ENCODE results near the gene TEX261. TPM values are rescaled to one million over a fixed set of nuclear protein-coding genes. Genes with fewer than 3 reads are reported as not detected.

TEX261 gene
- total and polyA plus RNA-seq, 3 donors from 2014 or later: 39.0 to 133 (median 40.7) TPM

GRCh38 chr2:70979626-70980025, 15.0 kb downstream of the TEX261 start:
- Histone ChIP-seq H3K4me1 (peaks cover 15% of the 10 kb centered on the region), H3K4me3 (no peak overlapping the region), H3K36me3 (ENCODE audit: low read depth, missing control alignments) (no peaks in the 10 kb centered on the region), H3K27ac (no peak overlapping the region), H3K27me3 (no peaks in the 10 kb centered on the region), H3K9me3 (no peaks in the 10 kb centered on the region)
- intact Hi-C loops (cut with DNase I; ENCODE audit: low total_unique reads): no loop called here
- WGBS, 2 donors: 89 to 90% methylated on average over 6 to 9 of the region's 9 CpGs
- DNase-seq: peak; percentile 13
- no peak for TF ChIP-seq POLR2A (IDR thresholded peaks at IDR 0.05)
- no peak for TF ChIP-seq CTCF (IDR thresholded peaks at IDR 0.05)

GRCh38 chr2:70979180-70979488, 15.5 kb downstream of the TEX261 start:
- H3K27ac ChIP-seq: peak overlapping the region; percentile 3 to 30
- no peaks in the 10 kb centered on the region for H3K9me3 ChIP-seq
- intact Hi-C loops (cut with DNase I; ENCODE audit: low total_unique reads): no loop called here
- no peaks in the 10 kb centered on the region for H3K36me3 ChIP-seq (ENCODE audit: low read depth, missing control alignments)
- H3K27me3 ChIP-seq: no peaks in the 10 kb centered on the region
- no peak for DNase-seq
- no peak for TF ChIP-seq POLR2A (IDR thresholded peaks at IDR 0.05)
- no peak for TF ChIP-seq CTCF (IDR thresholded peaks at IDR 0.05)
- peak overlapping the region; percentile 45 to 63 for H3K4me3 ChIP-seq
- H3K4me1 ChIP-seq: peaks cover 15% of the 10 kb centered on the region
- 27 to 41% methylated on average over 7 to 19 of the region's 19 CpGs for WGBS, 2 donors

- H3K4me3 ChIP-seq: peak within 1 kb of the TSS; percentile 54 to 63
- H3K27ac ChIP-seq: peak within 1 kb of the TSS; percentile 87 to 89
- WGBS, 2 donors: 11 to 24% methylated on average over 10 to 65 of the region's 67 CpGs
- no peaks in the 10 kb centered on the region for H3K9me3 ChIP-seq
- peaks cover 15% of the 10 kb centered on the region for H3K4me1 ChIP-seq
- peak; percentile 24 for DNase-seq
- H3K36me3 ChIP-seq (ENCODE audit: low read depth, missing control alignments): no peaks in the 10 kb centered on the region
- H3K27me3 ChIP-seq: no peaks in the 10 kb centered on the region
- TF ChIP-seq CTCF (IDR thresholded peaks at IDR 0.05) (no peak), POLR2A (IDR thresholded peaks at IDR 0.05) (no peak)
- intact Hi-C loops (cut with DNase I; ENCODE audit: low total_unique reads): no loop called here
These were observed 16.1 kb downstream of the TEX261 start, which contains the start of gene ANKRD53 for GRCh38 chr2:70978341-70979179. TSS of gene ANKRD53 (plus strand) at chr2:70978630. CDS start at chr2:70978646, 16 bp downstream.

GRCh38 chr2:70977605-70978205, 17.0 kb downstream of the TEX261 start:
- intact Hi-C loops (cut with DNase I; ENCODE audit: low total_unique reads): no loop called here
- no peak for TF ChIP-seq CTCF (IDR thresholded peaks at IDR 0.05)
- no peak for TF ChIP-seq POLR2A (IDR thresholded peaks at IDR 0.05)
- peak; percentile 30 for DNase-seq
- Histone ChIP-seq H3K4me1 (peaks cover 15% of the 10 kb centered on the region), H3K36me3 (ENCODE audit: low read depth, missing control alignments) (no peaks in the 10 kb centered on the region), H3K27ac (peak overlapping the region; percentile 87 to 89), H3K4me3 (peak overlapping the region; percentile 54 to 63), H3K27me3 (no peaks in the 10 kb centered on the region), H3K9me3 (no peaks in the 10 kb centered on the region)
- 34% methylated on average over 14 of the region's 14 CpGs for WGBS, 2 donors

Measured in testis (tissue), 3 donors.